HG02852 (cell line): Measurements from ENCODE around the gene ZNF534.
"Not testable (repeated sequence)": the region's sequence is repeated elsewhere in the genome, so short reads cannot be mapped to it uniquely, and the experiment has no call there.

ENCODE experiments used
- ATAC-seq: cut with Tn5 transposase; IDR thresholded peaks from one replicate; pipeline ENCODE4 v1.9.1; 2021; ENCODE audit warnings: mild to moderate bottlenecking, moderate library complexity; ENCODE audit not compliant: unreplicated experiment

The ZNF534 gene

GRCh38 chr19:52494518-52494917 is 65.6 kb downstream of the ZNF534 start:
- no peak for ATAC-seq

GRCh38 chr19:52498571-52498970 is 69.6 kb downstream of the ZNF534 start:
- ATAC-seq: no peak

- not testable (repeated sequence) for ATAC-seq
Observed at GRCh38 chr19:52500474-52500873, 71.5 kb downstream of the ZNF534 start.

- ATAC-seq: not testable (repeated sequence)
Observed at GRCh38 chr19:52500991-52501390, 72.0 kb downstream of the ZNF534 start.
